ENCODE results near the gene TNNT2.

DNA sequence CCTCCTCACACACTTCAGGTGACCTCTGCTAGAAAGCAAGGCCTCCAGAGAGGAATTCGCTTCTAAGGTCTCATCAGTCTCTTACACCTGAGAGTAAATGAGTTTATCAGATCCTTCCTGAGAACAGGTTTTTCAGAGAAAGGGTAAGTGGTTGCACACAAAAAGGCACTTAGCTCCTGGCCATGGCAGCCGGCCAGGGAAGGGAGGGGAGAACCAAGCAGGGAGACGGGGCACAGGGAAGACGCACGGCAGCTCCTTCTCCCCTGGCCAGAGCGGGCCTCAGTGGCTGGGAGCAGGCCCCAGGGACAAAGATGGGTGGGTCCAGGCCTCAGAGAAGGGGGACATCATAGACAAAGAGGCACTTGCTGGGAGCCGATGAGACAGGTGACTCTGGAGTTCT, 3.6 kb upstream of the TNNT2 start:
- TF ChIP-seq, protein P1, sequence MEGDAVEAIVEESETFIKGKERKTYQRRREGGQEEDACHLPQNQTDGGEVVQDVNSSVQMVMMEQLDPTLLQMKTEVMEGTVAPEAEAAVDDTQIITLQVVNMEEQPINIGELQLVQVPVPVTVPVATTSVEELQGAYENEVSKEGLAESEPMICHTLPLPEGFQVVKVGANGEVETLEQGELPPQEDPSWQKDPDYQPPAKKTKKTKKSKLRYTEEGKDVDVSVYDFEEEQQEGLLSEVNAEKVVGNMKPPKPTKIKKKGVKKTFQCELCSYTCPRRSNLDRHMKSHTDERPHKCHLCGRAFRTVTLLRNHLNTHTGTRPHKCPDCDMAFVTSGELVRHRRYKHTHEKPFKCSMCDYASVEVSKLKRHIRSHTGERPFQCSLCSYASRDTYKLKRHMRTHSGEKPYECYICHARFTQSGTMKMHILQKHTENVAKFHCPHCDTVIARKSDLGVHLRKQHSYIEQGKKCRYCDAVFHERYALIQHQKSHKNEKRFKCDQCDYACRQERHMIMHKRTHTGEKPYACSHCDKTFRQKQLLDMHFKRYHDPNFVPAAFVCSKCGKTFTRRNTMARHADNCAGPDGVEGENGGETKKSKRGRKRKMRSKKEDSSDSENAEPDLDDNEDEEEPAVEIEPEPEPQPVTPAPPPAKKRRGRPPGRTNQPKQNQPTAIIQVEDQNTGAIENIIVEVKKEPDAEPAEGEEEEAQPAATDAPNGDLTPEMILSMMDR (IDR thresholded peaks at IDR 0.05; ENCODE audit: control extremely low read depth in 1 of 3, insufficient read depth in 1 of 3, low read depth in 1 of 3, low read length in 3 of 3): no peak
- TF ChIP-seq EP300 (IDR thresholded peaks at IDR 0.05; ENCODE audit: borderline replicate concordance in 1 of 2, low read depth in 2 of 2, low read length in 2 of 2): no peak
- no peak for TF ChIP-seq GTF2F1 (IDR thresholded peaks at IDR 0.05; ENCODE audit: borderline replicate concordance, low read depth, low read length)
- no peak for TF ChIP-seq POLR2AphosphoS5 (IDR thresholded peaks at IDR 0.05; ENCODE audit: low read depth, low read length)
- no peak for TF ChIP-seq SIN3A (conservative IDR thresholded peaks at IDR 0.05 in 1 of 2, IDR thresholded peaks at IDR 0.05 in 1 of 2; ENCODE audit: low read depth in 1 of 2, low read length in 2 of 2)
- TF ChIP-seq CEBPB (IDR thresholded peaks at IDR 0.05; ENCODE audit: low read depth, low read length): no peak
- TF ChIP-seq, protein P2, sequence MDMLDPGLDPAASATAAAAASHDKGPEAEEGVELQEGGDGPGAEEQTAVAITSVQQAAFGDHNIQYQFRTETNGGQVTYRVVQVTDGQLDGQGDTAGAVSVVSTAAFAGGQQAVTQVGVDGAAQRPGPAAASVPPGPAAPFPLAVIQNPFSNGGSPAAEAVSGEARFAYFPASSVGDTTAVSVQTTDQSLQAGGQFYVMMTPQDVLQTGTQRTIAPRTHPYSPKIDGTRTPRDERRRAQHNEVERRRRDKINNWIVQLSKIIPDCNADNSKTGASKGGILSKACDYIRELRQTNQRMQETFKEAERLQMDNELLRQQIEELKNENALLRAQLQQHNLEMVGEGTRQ (IDR thresholded peaks at IDR 0.05; ENCODE audit: low read length): no peak
- TF ChIP-seq TBP (IDR thresholded peaks at IDR 0.05; ENCODE audit: low read depth, low read length): no peak

Measured in H1 (cell line).